Nephron progenitor cell (in vitro differentiated cells): ENCODE results near the gene PGGHG.
A peak's percentile ranks its signal among the peaks of the same experiment; 100 is the strongest.

Source experiments
- DNase-seq: peaks from one replicate; pipeline ENCODE4 v3.0.0; 2021
- H3K27ac Mint-ChIP-seq: 2 replicates; pipeline ENCODE4 v1.8.0; 2021; ENCODE audit warnings: mild to moderate bottlenecking, moderate library complexity, mixed read lengths
- H3K27me3 Mint-ChIP-seq: 2 replicates; pipeline ENCODE4 v1.8.0; 2021; ENCODE audit warnings: mild to moderate bottlenecking, low read depth, mixed read lengths; ENCODE audit not compliant: poor library complexity
- H3K36me3 Mint-ChIP-seq: 2 replicates; pipeline ENCODE4 v1.8.0; 2021; ENCODE audit warnings: low read depth, mixed read lengths
- H3K4me1 Mint-ChIP-seq: 2 replicates; pipeline ENCODE4 v1.8.0; 2021; ENCODE audit warnings: mixed read lengths
- H3K4me3 Mint-ChIP-seq: 2 replicates; pipeline ENCODE4 v1.8.0; 2021; ENCODE audit warnings: mild to moderate bottlenecking, moderate library complexity, mixed read lengths
- H3K9me3 Mint-ChIP-seq: 2 replicates; pipeline ENCODE4 v1.8.0; 2021; ENCODE audit warnings: mild to moderate bottlenecking, moderate library complexity, mixed read lengths
- CTCF ChIP-seq: fragments of 200-600 bp; sonication (generic); IDR thresholded peaks from 2 replicates; pipeline ENCODE4 v1.5.0; 2021; ENCODE audit warnings: antibody characterized with exemption

The PGGHG gene

DNA sequence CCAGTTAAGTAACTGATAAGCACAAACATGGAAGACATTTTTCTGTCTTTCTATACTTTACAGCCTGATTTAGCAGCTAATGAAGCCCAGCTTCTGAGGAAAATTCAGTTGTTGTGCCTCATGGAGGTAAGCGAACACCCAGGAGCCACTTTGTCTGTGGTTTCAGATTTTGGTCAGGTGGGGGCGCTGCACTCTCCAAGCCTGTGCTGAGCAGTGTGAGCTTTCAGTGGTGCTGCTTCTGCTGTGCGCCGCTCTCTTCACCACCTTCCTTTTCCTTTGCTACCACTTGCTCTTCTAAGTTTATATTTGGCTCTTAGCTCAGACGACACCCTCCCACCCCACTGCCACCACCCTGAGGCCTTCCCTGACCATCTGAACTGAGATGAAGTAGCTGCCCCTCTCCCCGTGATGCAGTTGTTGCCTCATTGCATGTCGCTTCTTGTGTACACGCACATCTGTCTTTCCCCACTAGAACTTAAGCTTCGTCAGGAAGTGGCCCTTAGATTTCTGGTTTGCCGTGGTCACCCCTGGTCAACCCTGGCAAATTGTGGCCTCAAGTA is 38.1 kb upstream of the PGGHG start:
- peak; percentile 72 for TF ChIP-seq CTCF
- peak overlapping the region; percentile 82 for H3K27ac Mint-ChIP-seq

DNA sequence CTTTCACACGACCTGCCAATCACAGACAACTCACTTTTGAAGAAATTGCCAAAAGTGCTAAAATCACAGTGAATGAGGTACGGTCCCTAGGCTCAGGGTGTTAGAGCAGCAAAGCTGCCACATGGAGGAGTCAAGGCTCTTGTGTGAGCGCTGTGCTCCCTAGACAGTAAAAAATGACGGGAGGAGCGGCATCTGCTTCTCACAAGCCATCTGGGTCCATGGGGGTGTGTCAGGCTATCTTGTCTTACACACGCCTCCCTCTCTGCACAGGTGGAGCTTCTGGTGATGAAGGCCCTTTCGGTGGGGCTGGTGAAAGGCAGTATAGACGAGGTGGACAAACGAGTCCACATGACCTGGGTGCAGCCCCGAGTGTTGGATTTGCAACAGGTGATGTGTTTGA is 37.4 kb upstream of the PGGHG start:
- H3K27ac Mint-ChIP-seq = no peak overlapping the region
- no peak for DNase-seq

More for the DNA sequence above, 38.1 kb upstream of the PGGHG start:
- peaks cover 2% of the 10 kb centered on the region for H3K27me3 Mint-ChIP-seq
- H3K36me3 Mint-ChIP-seq = peaks cover 58% of the 10 kb centered on the region
- H3K4me3 Mint-ChIP-seq = no peak overlapping the region
- H3K4me1 Mint-ChIP-seq = peaks cover 6% of the 10 kb centered on the region
- peak; percentile 77 for DNase-seq
- no peaks in the 10 kb centered on the region for H3K9me3 Mint-ChIP-seq

GRCh38 chr11:252666-253065 is 36.3 kb upstream of the PGGHG start:
- Mint-ChIP-seq H3K27me3 (peaks cover 2% of the 10 kb centered on the region), H3K9me3 (no peaks in the 10 kb centered on the region), H3K36me3 (peaks cover 43% of the 10 kb centered on the region), H3K27ac (no peak overlapping the region), H3K4me1 (peaks cover 11% of the 10 kb centered on the region), H3K4me3 (no peak overlapping the region)
- DNase-seq = no peak
- no peak for TF ChIP-seq CTCF

More for the DNA sequence above, 37.4 kb upstream of the PGGHG start:
- H3K27me3 Mint-ChIP-seq = peaks cover 2% of the 10 kb centered on the region
- no peak for TF ChIP-seq CTCF
- H3K36me3 Mint-ChIP-seq = peaks cover 52% of the 10 kb centered on the region
- no peak overlapping the region for H3K4me3 Mint-ChIP-seq
- H3K4me1 Mint-ChIP-seq = peaks cover 6% of the 10 kb centered on the region
- no peaks in the 10 kb centered on the region for H3K9me3 Mint-ChIP-seq

GRCh38 chr11:253160-253885 is 35.6 kb upstream of the PGGHG start:
- Mint-ChIP-seq H3K27me3 (peaks cover 7% of the 10 kb centered on the region), H3K36me3 (peaks cover 36% of the 10 kb centered on the region), H3K4me3 (no peak overlapping the region), H3K9me3 (no peaks in the 10 kb centered on the region), H3K27ac (peak overlapping the region; percentile 93), H3K4me1 (peaks cover 11% of the 10 kb centered on the region)
- no peak for DNase-seq
- TF ChIP-seq CTCF = no peak

DNA sequence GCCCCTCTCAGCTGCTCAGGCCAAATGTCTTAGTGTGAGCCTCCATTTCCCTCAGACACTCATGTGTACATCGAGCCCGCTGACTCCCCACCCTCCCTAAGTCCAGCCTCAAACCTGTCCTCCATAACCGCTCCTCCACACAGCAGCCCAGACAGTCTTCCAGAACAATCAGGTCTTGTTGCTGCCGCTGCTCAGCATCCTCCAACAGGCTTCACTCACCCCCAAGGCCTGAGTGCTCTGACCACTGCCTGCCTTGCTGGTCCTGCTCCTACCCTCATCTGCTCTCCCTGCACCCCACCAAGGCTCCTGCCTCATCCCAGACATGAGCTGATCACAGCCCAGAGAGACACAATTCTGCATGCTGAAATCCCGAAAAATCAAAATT is 35.0 kb upstream of the PGGHG start:
- H3K27me3 Mint-ChIP-seq = peaks cover 7% of the 10 kb centered on the region
- peak overlapping the region; percentile 93 for H3K27ac Mint-ChIP-seq
- no peak for TF ChIP-seq CTCF
- no peak for DNase-seq
- peaks cover 32% of the 10 kb centered on the region for H3K36me3 Mint-ChIP-seq
- H3K4me3 Mint-ChIP-seq = no peak overlapping the region
- H3K4me1 Mint-ChIP-seq = peaks cover 11% of the 10 kb centered on the region
- H3K9me3 Mint-ChIP-seq = no peaks in the 10 kb centered on the region

GRCh38 chr11:255176-255575 is 33.8 kb upstream of the PGGHG start:
- Mint-ChIP-seq H3K4me3 (no peak overlapping the region), H3K27ac (no peak overlapping the region), H3K27me3 (peaks cover 8% of the 10 kb centered on the region), H3K9me3 (no peaks in the 10 kb centered on the region), H3K36me3 (peaks cover 26% of the 10 kb centered on the region), H3K4me1 (peaks cover 11% of the 10 kb centered on the region)
- no peak for TF ChIP-seq CTCF
- no peak for DNase-seq
